H1 (cell line): ENCODE results near the gene KCNQ1. TPM values are rescaled to one million over a fixed set of nuclear protein-coding genes. Genes with fewer than 3 reads are reported as not detected.

Experiments
- CTCF ChIA-PET: fragments of 300-600 bp; sonication (Branson Sonifier 250); formaldehyde crosslinking; loops from one replicate; lab custom pipeline; 2021; ENCODE audit not compliant: partially characterized antibody; lab: Charles Lee
- POLR2A ChIA-PET: fragments of 300-600 bp; sonication (Branson Sonifier 250); formaldehyde crosslinking; loops from one replicate; lab custom pipeline; 2021; ENCODE audit warnings: inconsistent platforms; ENCODE audit not compliant: partially characterized antibody; lab: Charles Lee
- DNase-seq, 2 experiments: peaks; one replicate each; pipeline versions ENCODE4 v3.0.0 to v3.0.0-alpha.2; 2010 to 2022; ENCODE audit warnings: low spot score in 2 of 2, low read depth in 1 of 2, mixed read lengths in 1 of 2
- FAIRE-seq: peaks from 2 replicates; lab custom pipeline; 2011; peaks lifted over from hg19 to GRCh38; lab: Jason Lieb, UNC
- H2AFZ ChIP-seq: 2 replicates; pipeline ENCODE4 v1.8.1; 2012; ENCODE audit warnings: low read length, inconsistent platforms
- H2AK5ac ChIP-seq: 2 replicates; pipeline ENCODE4 v1.6.1; 2013; ENCODE audit warnings: low read depth, low read length
- H2BK120ac ChIP-seq: replicated peaks from 2 replicates; pipeline ENCODE3; 2013; ENCODE audit warnings: low read depth, low read length, inconsistent platforms
- H2BK12ac ChIP-seq: 2 replicates; pipeline ENCODE4 v1.6.1; 2013; ENCODE audit warnings: low read depth, low read length
- H2BK15ac ChIP-seq: 2 replicates; pipeline ENCODE4 v1.6.1; 2013; ENCODE audit warnings: low read length
- H2BK20ac ChIP-seq: 2 replicates; pipeline ENCODE4 v1.6.1; 2013; ENCODE audit warnings: low read length
- H2BK5ac ChIP-seq: 2 replicates; pipeline ENCODE4 v1.6.1; 2013; ENCODE audit warnings: low read depth, low read length
- H3K14ac ChIP-seq: 2 replicates; pipeline ENCODE4 v1.6.1; 2013; ENCODE audit warnings: inconsistent platforms; ENCODE audit not compliant: insufficient read length
- H3K18ac ChIP-seq: 2 replicates; pipeline ENCODE4 v1.6.1; 2013; ENCODE audit warnings: low read length; ENCODE audit errors: extremely low read depth
- H3K23ac ChIP-seq: 2 replicates; pipeline ENCODE4 v1.6.1; 2013; ENCODE audit warnings: inconsistent platforms; ENCODE audit not compliant: insufficient read length
- H3K23me2 ChIP-seq: 2 replicates; pipeline ENCODE4 v1.6.1; 2013; ENCODE audit warnings: low read depth, low read length
- H3K27ac ChIP-seq: 2 replicates; pipeline ENCODE4 v1.6.1; 2011; ENCODE audit warnings: low read depth, low read length, inconsistent platforms
- H3K27me3 ChIP-seq, 4 experiments: replicated peaks in 1 of 4; 1 replicate in 1 of 4; 2 replicates in 3 of 4; pipeline versions ENCODE4 v1.6.1 to v1.8.1; 2011 to 2013; ENCODE audit warnings: low read length in 3 of 4, mild to moderate bottlenecking in 3 of 4, inconsistent platforms in 2 of 4, mixed read lengths in 2 of 4, moderate library complexity in 1 of 4; ENCODE audit not compliant: control insufficient read depth in 3 of 4, insufficient read depth in 3 of 4; ENCODE audit errors: extremely low read depth in 1 of 4
- H3K36me3 ChIP-seq, 4 experiments: 2 replicates each; pipeline versions ENCODE4 v1.6.1 to v1.8.1; 2011 to 2013; ENCODE audit warnings: mild to moderate bottlenecking in 4 of 4, low read length in 3 of 4, moderate library complexity in 2 of 4, control low read depth in 1 of 4, inconsistent platforms in 1 of 4; ENCODE audit not compliant: insufficient read depth in 4 of 4, control insufficient read depth in 2 of 4
- H3K4ac ChIP-seq: replicated peaks from 2 replicates; pipeline ENCODE3; 2013; ENCODE audit warnings: low read length, low read depth, mixed read lengths, inconsistent platforms; ENCODE audit not compliant: insufficient read length
- H3K4me1 ChIP-seq, 4 experiments: replicated peaks in 1 of 4; 1 replicate in 1 of 4; 2 replicates in 3 of 4; pipeline versions ENCODE4 v1.6.1 to v1.8.1; 2011 to 2013; ENCODE audit warnings: low read length in 3 of 4, inconsistent platforms in 2 of 4, mixed read lengths in 1 of 4; ENCODE audit not compliant: insufficient read depth in 4 of 4, control insufficient read depth in 3 of 4
- H3K4me2 ChIP-seq, 2 experiments: 2 replicates each; pipeline versions ENCODE4 v1.6.1 to v1.8.1; 2011 to 2013; ENCODE audit warnings: low read depth in 2 of 2, low read length in 2 of 2, control low read depth in 1 of 2, inconsistent platforms in 1 of 2, mild to moderate bottlenecking in 1 of 2; ENCODE audit not compliant: insufficient read depth in 1 of 2
- H3K4me3 ChIP-seq, 4 experiments: fragments of 200-600, 300-600 bp in 1 of 4; sonication (generic), shearing (Covaris generic), sonication (Bioruptor Twin) in 1 of 4; 2 replicates each; pipeline versions ENCODE4 v1.5.1 to v1.8.1; 2011 to 2016; ENCODE audit warnings: low read length in 4 of 4, low read depth in 3 of 4, control low read depth in 2 of 4, inconsistent platforms in 2 of 4, mild to moderate bottlenecking in 2 of 4, mixed read lengths in 1 of 4, moderate library complexity in 1 of 4; ENCODE audit not compliant: insufficient read depth in 2 of 4; ENCODE audit errors: extremely low read depth in 1 of 4
- H3K56ac ChIP-seq: replicated peaks from 2 replicates; pipeline ENCODE3; 2013; ENCODE audit warnings: low read depth, mild to moderate bottlenecking, mixed read lengths, low read length, inconsistent platforms; ENCODE audit not compliant: insufficient read length
- H3K79me1 ChIP-seq: 2 replicates; pipeline ENCODE4 v1.6.1; 2013; ENCODE audit warnings: low read depth, low read length, control low read depth
- H3K79me2 ChIP-seq, 2 experiments: 2 replicates each; pipeline versions ENCODE4 v1.6.1 to v1.8.1; 2012 to 2013; ENCODE audit warnings: low read length in 2 of 2, mild to moderate bottlenecking in 2 of 2, inconsistent platforms in 1 of 2; ENCODE audit not compliant: insufficient read depth in 2 of 2, control insufficient read depth in 1 of 2
- H3K9ac ChIP-seq, 4 experiments: replicated peaks in 1 of 4; 1 replicate in 1 of 4; 2 replicates in 3 of 4; pipeline versions ENCODE4 v1.6.1 to v1.8.1; 2011 to 2013; ENCODE audit warnings: low read depth in 3 of 4, low read length in 3 of 4, control low read depth in 2 of 4, mild to moderate bottlenecking in 2 of 4, moderate library complexity in 2 of 4, inconsistent platforms in 1 of 4; ENCODE audit errors: extremely low read depth in 1 of 4
- H3K9me3 ChIP-seq, 2 experiments: 2 replicates each; pipeline versions ENCODE4 v1.6.1 to v1.8.1; 2012 to 2013; ENCODE audit warnings: mild to moderate bottlenecking in 2 of 2, moderate library complexity in 2 of 2, control low read depth in 1 of 2, inconsistent platforms in 1 of 2, low read depth in 1 of 2, low read length in 1 of 2, mixed read lengths in 1 of 2; ENCODE audit not compliant: insufficient read depth in 2 of 2
- H4K20me1 ChIP-seq, 2 experiments: replicated peaks in 1 of 2; 2 replicates each; pipeline versions ENCODE3 to v1.8.1; 2011 to 2013; ENCODE audit warnings: inconsistent platforms in 2 of 2, low read length in 2 of 2, mild to moderate bottlenecking in 1 of 2; ENCODE audit not compliant: insufficient read depth in 2 of 2, control insufficient read depth in 1 of 2
- H4K5ac ChIP-seq: 2 replicates; pipeline ENCODE4 v1.6.1; 2013; ENCODE audit warnings: low read length, low read depth, mixed read lengths, inconsistent platforms; ENCODE audit not compliant: insufficient read length
- H4K8ac ChIP-seq: 2 replicates; pipeline ENCODE4 v1.8.0; 2013; ENCODE audit warnings: mild to moderate bottlenecking, moderate library complexity, low read length, inconsistent platforms; ENCODE audit not compliant: insufficient read depth; ENCODE audit errors: extremely low read depth
- H4K91ac ChIP-seq: replicated peaks from 2 replicates; pipeline ENCODE3; 2013; ENCODE audit warnings: low read length, mixed read lengths, inconsistent platforms; ENCODE audit not compliant: insufficient read length
- BRCA1 ChIP-seq: IDR thresholded peaks from 2 replicates; pipeline ENCODE4 v1.6.1; 2012; ENCODE audit warnings: low read depth, low read length, improper control_type of control experiment
- CTBP2 ChIP-seq: IDR thresholded peaks from 2 replicates; pipeline ENCODE4 v1.7.0; 2011; ENCODE audit warnings: borderline replicate concordance, mild to moderate bottlenecking, moderate library complexity, mixed read lengths, low read length; ENCODE audit not compliant: insufficient read depth, insufficient read length
- KDM4A ChIP-seq: IDR thresholded peaks from one replicate; pipeline ENCODE4 v1.7.1; 2012; ENCODE audit warnings: low read depth, mild to moderate bottlenecking, moderate library complexity, low read length, inconsistent platforms; ENCODE audit not compliant: severe bottlenecking
- MAFK ChIP-seq: IDR thresholded peaks from 2 replicates; pipeline ENCODE4 v1.6.1; 2012; ENCODE audit warnings: low read depth, mild to moderate bottlenecking, improper control_type of control experiment, low read length
- RNF2 ChIP-seq: fragments of 200-900, 300-1000 bp; sonication (generic); IDR thresholded peaks from 2 replicates; pipeline ENCODE4 v1.7.1; 2016; ENCODE audit warnings: borderline replicate concordance, low read depth, mild to moderate bottlenecking, antibody characterized with exemption, low read length; ENCODE audit not compliant: poor library complexity, severe bottlenecking; ENCODE audit errors: missing control alignments
- TAF7 ChIP-seq: optimal IDR thresholded peaks from 2 replicates; pipeline ENCODE3; 2011; ENCODE audit warnings: low read depth, mild to moderate bottlenecking, inconsistent platforms, low read length, moderate library complexity, borderline replicate concordance
- TCF12 ChIP-seq: IDR thresholded peaks from 2 replicates; pipeline ENCODE4 v1.6.1; 2011; ENCODE audit warnings: low read depth, mild to moderate bottlenecking, low read length
- YY1 ChIP-seq: IDR thresholded peaks from 2 replicates; pipeline ENCODE4 v1.6.1; 2011; ENCODE audit warnings: low read depth, mild to moderate bottlenecking, low read length
- WGBS, 2 experiments: shearing (Covaris generic) in 1 of 2; methylation state at CpG; one replicate each; pipeline versions ENCODE4 v1.1.6 to v1.1.7; 2013 to 2015; ENCODE audit warnings: low lambda C conversion rate in 2 of 2, mixed read lengths in 2 of 2, inconsistent platforms in 1 of 2, low coverage in 1 of 2, missing lambda C conversion rate in 1 of 2; ENCODE audit not compliant: insufficient replicate concordance in 2 of 2, insufficient coverage in 1 of 2, insufficient read length in 1 of 2; ENCODE audit errors: extremely low coverage in 1 of 2, missing lambda C conversion rate in 1 of 2; 5-methylcytosine and 5-hydroxymethylcytosine counted together
- polyA plus RNA-seq, 7 experiments: library from polyadenylated mRNA; depleted of rRNA in 3 of 7; stranded (reverse) in 5 of 7; unstranded in 2 of 7; fragments of >200 nt in 5 of 7; fragments of 200-250 nt in 2 of 7; gene quantifications; 1 replicate in 5 of 7; 2 replicates in 1 of 7; 4 replicates in 1 of 7; pipeline versions ENCODE4 v1.2.1 to v1.2.3, GENCODE V29; 2011 to 2013; ENCODE audit warnings: missing spikeins in 2 of 7, mixed read lengths in 2 of 7
- total RNA-seq: library from RNA; stranded (reverse); fragmentation: NEBNext Ultra II Directional; extraction: Animal tissue kit (Norgen Biotek cat#: 25700); gene quantifications from 2 replicates; pipeline ENCODE4 v1.2.1, GENCODE V29; 2021
- TF ChIP-seq, protein P1 (sequence below), 3 experiments: IDR thresholded peaks; 1 replicate in 2 of 3; 2 replicates in 1 of 3; pipeline versions ENCODE4 v1.5.1 to v1.6.1; 2011; ENCODE audit warnings: low read length in 3 of 3, mild to moderate bottlenecking in 3 of 3, inconsistent platforms in 2 of 3, low read depth in 1 of 3, moderate library complexity in 1 of 3; ENCODE audit not compliant: insufficient read depth in 1 of 3; ENCODE audit errors: control extremely low read depth in 1 of 3

KCNQ1 gene
- total and polyA plus RNA-seq, 2 of the 8 experiments (the other 6 are each of a cell fraction or from before 2014, with no cell fraction given): 1.9 to 2.0 TPM

DNA sequence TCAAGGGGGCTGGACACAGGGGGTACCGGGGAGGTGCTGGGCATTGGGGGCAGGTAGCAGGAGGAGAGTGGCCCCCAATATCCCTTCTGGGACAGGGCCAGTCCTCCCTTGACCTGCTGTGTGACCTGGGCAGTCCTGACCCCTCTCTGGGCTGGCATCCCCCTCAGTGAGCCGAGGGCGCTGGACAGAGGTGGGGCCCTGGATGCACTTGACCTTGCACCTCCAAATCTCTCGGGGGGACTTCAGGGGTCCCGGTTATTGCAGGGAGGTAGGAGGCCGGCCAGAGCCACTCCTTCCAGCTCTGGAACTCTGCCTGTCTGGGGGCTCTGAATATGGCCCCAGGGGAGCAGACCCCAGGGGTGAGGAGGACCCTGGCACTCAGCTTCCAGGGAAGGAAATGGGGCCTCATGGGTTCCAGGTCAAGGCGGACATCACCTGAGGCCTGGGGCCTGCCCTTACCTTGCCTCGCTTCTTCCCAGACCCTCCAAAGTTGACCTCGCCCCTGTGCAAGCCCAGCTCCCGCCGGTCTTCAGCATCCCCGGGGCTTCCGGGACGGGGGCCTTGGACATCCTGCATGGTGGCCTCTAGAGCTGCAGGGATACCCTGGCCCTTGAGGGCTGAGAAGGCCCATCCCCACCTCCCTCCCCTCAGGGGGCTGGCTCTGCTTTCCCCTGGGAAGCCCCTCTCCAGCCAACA lies 22.2 kb upstream of the KCNQ1 start:
- peaks cover 0 to 1% of the 10 kb centered on the region in 2 experiments for H4K20me1 ChIP-seq
- FAIRE-seq: no peak
- ChIA-PET POLR2A (interaction anchor here (1.7 kb wide), 1 partner anchor 108 kb away, joined by 5 read pairs; no protein-coding TSS in a partner anchor), CTCF (interaction anchor here (0.6 to 11.5 kb wide), 14 partner anchors 18 to 465 kb away, joined by 3 to 359 read pairs (median 4); partner anchors contain the start of genes C11orf21, TSPAN32 and TSSC4)
- H3K4me3 ChIP-seq: no peak overlapping the region
- no peak overlapping the region for H3K4ac ChIP-seq
- H2BK12ac ChIP-seq: no peak overlapping the region
- H4K8ac ChIP-seq: no peak overlapping the region
- no peak overlapping the region for H3K56ac ChIP-seq
- no peak overlapping the region for H2BK120ac ChIP-seq
- peaks cover 0 to 6% (median 0%) of the 10 kb centered on the region in 4 experiments; a peak in 2 of 7 replicates for H3K27me3 ChIP-seq
- no peaks in the 10 kb centered on the region for H3K36me3 ChIP-seq
- no peak overlapping the region for H3K4me2 ChIP-seq
- no peak overlapping the region for H4K5ac ChIP-seq
- no peak overlapping the region for H3K9ac ChIP-seq
- H3K79me2 ChIP-seq: no peaks in the 10 kb centered on the region
- H3K18ac ChIP-seq: no peak overlapping the region
- no peak overlapping the region for H2BK5ac ChIP-seq
- H2AFZ ChIP-seq: no peak overlapping the region
- 98% methylated on average over 10 of the region's 14 CpGs; no CpG with 5 or more reads in 1 of the 2 experiments for whole genome bisulfite sequencing, 2 experiments
- no peak overlapping the region for H2BK20ac ChIP-seq
- H2BK15ac ChIP-seq: no peak overlapping the region
- H3K9me3 ChIP-seq: no peaks in the 10 kb centered on the region
- H3K14ac ChIP-seq: no peak overlapping the region
- DNase-seq: no peak
- H3K27ac ChIP-seq: no peak overlapping the region
- H3K4me1 ChIP-seq: peaks cover 0 to 5% (median under 1%) of the 10 kb centered on the region in 4 experiments; a peak in 2 of 7 replicates
- H4K91ac ChIP-seq: no peak overlapping the region
- no peaks in the 10 kb centered on the region for H3K79me1 ChIP-seq
- no peak overlapping the region for H3K23ac ChIP-seq
- H2AK5ac ChIP-seq: no peak overlapping the region
- H3K23me2 ChIP-seq: no peaks in the 10 kb centered on the region
- TF ChIP-seq TAF7 (no peak), RNF2 (no peak), TCF12 (no peak), MAFK (no peak), YY1 (no peak), BRCA1 (no peak), KDM4A (no peak), CTBP2 (no peak)
- TF ChIP-seq, protein P1, sequence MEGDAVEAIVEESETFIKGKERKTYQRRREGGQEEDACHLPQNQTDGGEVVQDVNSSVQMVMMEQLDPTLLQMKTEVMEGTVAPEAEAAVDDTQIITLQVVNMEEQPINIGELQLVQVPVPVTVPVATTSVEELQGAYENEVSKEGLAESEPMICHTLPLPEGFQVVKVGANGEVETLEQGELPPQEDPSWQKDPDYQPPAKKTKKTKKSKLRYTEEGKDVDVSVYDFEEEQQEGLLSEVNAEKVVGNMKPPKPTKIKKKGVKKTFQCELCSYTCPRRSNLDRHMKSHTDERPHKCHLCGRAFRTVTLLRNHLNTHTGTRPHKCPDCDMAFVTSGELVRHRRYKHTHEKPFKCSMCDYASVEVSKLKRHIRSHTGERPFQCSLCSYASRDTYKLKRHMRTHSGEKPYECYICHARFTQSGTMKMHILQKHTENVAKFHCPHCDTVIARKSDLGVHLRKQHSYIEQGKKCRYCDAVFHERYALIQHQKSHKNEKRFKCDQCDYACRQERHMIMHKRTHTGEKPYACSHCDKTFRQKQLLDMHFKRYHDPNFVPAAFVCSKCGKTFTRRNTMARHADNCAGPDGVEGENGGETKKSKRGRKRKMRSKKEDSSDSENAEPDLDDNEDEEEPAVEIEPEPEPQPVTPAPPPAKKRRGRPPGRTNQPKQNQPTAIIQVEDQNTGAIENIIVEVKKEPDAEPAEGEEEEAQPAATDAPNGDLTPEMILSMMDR (IDR thresholded peaks at IDR 0.05; ENCODE audit: control extremely low read depth in 1 of 3, insufficient read depth in 1 of 3, low read depth in 1 of 3, low read length in 3 of 3): no peak
